ENCODE results near the gene LYZ.

The LYZ gene

GRCh38 chr12:69337311-69338090 lies 10.7 kb upstream of the LYZ start:
- in situ Hi-C loops (cut with MboI; ENCODE audit: low pct_unique_long_range_greater_than_20kb, low sequenced_read_pairs): no loop called here

GRCh38 chr12:69338120-69338859 lies 9.9 kb upstream of the LYZ start:
- in situ Hi-C loops (cut with MboI; ENCODE audit: low pct_unique_long_range_greater_than_20kb, low sequenced_read_pairs): no loop called here
- no peak for DNase-seq

More at GRCh38 chr12:69337311-69338090, 10.7 kb upstream of the LYZ start:
- no peak for DNase-seq

- in situ Hi-C loops (cut with MboI; ENCODE audit: low pct_unique_long_range_greater_than_20kb, low sequenced_read_pairs): no loop called here
- no peak for DNase-seq
These were observed 9.2 kb upstream of the LYZ start for GRCh38 chr12:69338936-69339335.

GRCh38 chr12:69339999-69340398 lies 8.2 kb upstream of the LYZ start:
- DNase-seq: no peak
- in situ Hi-C loops (cut with MboI; ENCODE audit: low pct_unique_long_range_greater_than_20kb, low sequenced_read_pairs): no loop called here

GRCh38 chr12:69341328-69341727 lies 6.9 kb upstream of the LYZ start:
- in situ Hi-C loops (cut with MboI; ENCODE audit: low pct_unique_long_range_greater_than_20kb, low sequenced_read_pairs): no loop called here
- DNase-seq: no peak

- in situ Hi-C loops (cut with MboI; ENCODE audit: low pct_unique_long_range_greater_than_20kb, low sequenced_read_pairs): no loop called here
- DNase-seq: no peak
These were observed 5.8 kb upstream of the LYZ start for GRCh38 chr12:69342421-69342820.

GRCh38 chr12:69343357-69343756 lies 4.8 kb upstream of the LYZ start:
- in situ Hi-C loops (cut with MboI; ENCODE audit: low pct_unique_long_range_greater_than_20kb, low sequenced_read_pairs): no loop called here

GRCh38 chr12:69343885-69344612 lies 4.1 kb upstream of the LYZ start:
- no peak for DNase-seq
- in situ Hi-C loops (cut with MboI; ENCODE audit: low pct_unique_long_range_greater_than_20kb, low sequenced_read_pairs): no loop called here

More at GRCh38 chr12:69343357-69343756, 4.8 kb upstream of the LYZ start:
- no peak for DNase-seq

- no peak for DNase-seq
- in situ Hi-C loops (cut with MboI; ENCODE audit: low pct_unique_long_range_greater_than_20kb, low sequenced_read_pairs): no loop called here
These were observed 3.1 kb upstream of the LYZ start for GRCh38 chr12:69345077-69345476.

GRCh38 chr12:69345742-69346141 lies 2.4 kb upstream of the LYZ start:
- DNase-seq: no peak
- in situ Hi-C loops (cut with MboI; ENCODE audit: low pct_unique_long_range_greater_than_20kb, low sequenced_read_pairs): no loop called here

GRCh38 chr12:69350002-69350626 lies 1.9 kb downstream of the LYZ start:
- DNase-seq: no peak
- in situ Hi-C loops (cut with MboI; ENCODE audit: low pct_unique_long_range_greater_than_20kb, low sequenced_read_pairs): no loop called here

GRCh38 chr12:69350777-69351176 lies 2.6 kb downstream of the LYZ start:
- in situ Hi-C loops (cut with MboI; ENCODE audit: low pct_unique_long_range_greater_than_20kb, low sequenced_read_pairs): no loop called here
- DNase-seq: no peak

- in situ Hi-C loops (cut with MboI; ENCODE audit: low pct_unique_long_range_greater_than_20kb, low sequenced_read_pairs): no loop called here
- no peak for DNase-seq
These were observed 3.5 kb downstream of the LYZ start for GRCh38 chr12:69351462-69352236.

- in situ Hi-C loops (cut with MboI; ENCODE audit: low pct_unique_long_range_greater_than_20kb, low sequenced_read_pairs): no loop called here
- no peak for DNase-seq
These were observed 4.7 kb downstream of the LYZ start for GRCh38 chr12:69352904-69353303.

GRCh38 chr12:69354172-69354555 lies 6.0 kb downstream of the LYZ start:
- no peak for DNase-seq
- in situ Hi-C loops (cut with MboI; ENCODE audit: low pct_unique_long_range_greater_than_20kb, low sequenced_read_pairs): no loop called here

- in situ Hi-C loops (cut with MboI; ENCODE audit: low pct_unique_long_range_greater_than_20kb, low sequenced_read_pairs): no loop called here
- DNase-seq: no peak
These were observed 6.5 kb downstream of the LYZ start for GRCh38 chr12:69354556-69355187.

- no peak for DNase-seq
- in situ Hi-C loops (cut with MboI; ENCODE audit: low pct_unique_long_range_greater_than_20kb, low sequenced_read_pairs): no loop called here
These were observed 7.3 kb downstream of the LYZ start for GRCh38 chr12:69355363-69356028.

All from KBM-7 (cell line).